Ramos (cell line): ENCODE measurements around the gene ATRNL1.

ENCODE experiments used
- in situ Hi-C: fragments of 300-500 bp; cut with MboI; formaldehyde crosslinking; loops from one replicate; pipeline ENCODE4 v1.14.3; 2022; ENCODE audit warnings: low sequenced_read_pairs; ENCODE audit not compliant: unreplicated experiment

Gene ATRNL1

GRCh38 chr10:115558252-115558651, 465.1 kb downstream of the ATRNL1 start:
- in situ Hi-C loops, result no loop called here

GRCh38 chr10:115566867-115567266, 473.7 kb downstream of the ATRNL1 start:
- in situ Hi-C loops, result no loop called here

- in situ Hi-C loops, result no loop called here
Measured at GRCh38 chr10:115572740-115573455, 479.7 kb downstream of the ATRNL1 start.

GRCh38 chr10:115580239-115580638, 487.1 kb downstream of the ATRNL1 start:
- in situ Hi-C loops, result no loop called here

- in situ Hi-C loops, result no loop called here
Measured at GRCh38 chr10:115593060-115593459, 499.9 kb downstream of the ATRNL1 start.

- in situ Hi-C loops, result no loop called here
Measured at GRCh38 chr10:115604627-115605026, 511.5 kb downstream of the ATRNL1 start.

- in situ Hi-C loops, result no loop called here
Measured at GRCh38 chr10:115606086-115606485, 512.9 kb downstream of the ATRNL1 start.

- in situ Hi-C loops, result no loop called here
Measured at GRCh38 chr10:115606741-115607140, 513.6 kb downstream of the ATRNL1 start.

- in situ Hi-C loops, result no loop called here
Measured at GRCh38 chr10:115624448-115624847, 531.3 kb downstream of the ATRNL1 start.

GRCh38 chr10:115628616-115629015, 535.5 kb downstream of the ATRNL1 start:
- in situ Hi-C loops, result no loop called here

- in situ Hi-C loops, result no loop called here
Measured at GRCh38 chr10:115638246-115638645, 545.1 kb downstream of the ATRNL1 start.

GRCh38 chr10:115649217-115649616, 556.1 kb downstream of the ATRNL1 start:
- in situ Hi-C loops, result no loop called here

GRCh38 chr10:115653473-115653872, 560.3 kb downstream of the ATRNL1 start:
- in situ Hi-C loops, result no loop called here

- in situ Hi-C loops, result no loop called here
Measured at GRCh38 chr10:115654961-115655360, 561.8 kb downstream of the ATRNL1 start.

GRCh38 chr10:115657161-115657860, 564.1 kb downstream of the ATRNL1 start:
- in situ Hi-C loops, result no loop called here

- in situ Hi-C loops, result no loop called here
Measured at GRCh38 chr10:115659616-115660015, 566.5 kb downstream of the ATRNL1 start.

- in situ Hi-C loops, result no loop called here
Measured at GRCh38 chr10:115660391-115660790, 567.2 kb downstream of the ATRNL1 start.

- in situ Hi-C loops, result no loop called here
Measured at GRCh38 chr10:115662422-115662821, 569.3 kb downstream of the ATRNL1 start.

GRCh38 chr10:115665549-115665948, 572.4 kb downstream of the ATRNL1 start:
- in situ Hi-C loops, result no loop called here

- in situ Hi-C loops, result no loop called here
Measured at GRCh38 chr10:115674496-115674895, 581.3 kb downstream of the ATRNL1 start.

- in situ Hi-C loops, result no loop called here
Measured at GRCh38 chr10:115696747-115697146, 603.6 kb downstream of the ATRNL1 start.

GRCh38 chr10:115706026-115706425, 612.9 kb downstream of the ATRNL1 start:
- in situ Hi-C loops, result no loop called here
